Measurements from ENCODE around the gene TIFAB. TPM values are rescaled to one million over a fixed set of nuclear protein-coding genes. Genes with fewer than 3 reads are reported as not detected.

Gene TIFAB
- total RNA-seq, 1 donor from 2014 or later = not detected

- ATAC-seq = peak; percentile 73
- peak; percentile 62 for DNase-seq (ENCODE audit: low spot score)
These were observed 30.3 kb upstream of the TIFAB start for GRCh38 chr5:135482381-135482933.

DNA sequence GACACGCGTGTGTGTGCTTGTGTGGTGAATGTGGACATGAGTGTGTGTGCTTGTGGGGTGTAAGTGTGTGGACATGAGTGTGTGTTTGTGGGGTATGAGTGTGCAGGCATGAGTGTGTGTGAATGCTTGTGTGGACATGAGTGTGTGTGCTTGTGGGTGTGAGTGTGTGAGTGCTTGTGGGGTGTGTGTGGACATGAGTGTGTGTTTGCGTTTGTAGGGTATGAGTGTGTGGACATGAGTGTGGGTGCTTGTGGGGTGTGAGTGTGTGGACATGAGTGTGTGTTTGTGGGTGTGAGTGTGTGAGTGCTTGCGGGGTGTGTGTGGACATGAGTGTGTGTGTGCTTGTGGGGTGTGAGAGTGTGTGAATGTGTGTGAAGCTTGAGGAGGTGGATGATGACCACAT lies 29.8 kb upstream of the TIFAB start:
- DNase-seq (ENCODE audit: low spot score) (no peak), ATAC-seq (no peak)

GRCh38 chr5:135481387-135481786 lies 29.2 kb upstream of the TIFAB start:
- peak; percentile 31 for ATAC-seq

GRCh38 chr5:135480511-135480910 lies 28.4 kb upstream of the TIFAB start:
- DNase-seq (ENCODE audit: low spot score) (no peak), ATAC-seq (no peak)

More at GRCh38 chr5:135481387-135481786, 29.2 kb upstream of the TIFAB start:
- no peak for DNase-seq (ENCODE audit: low spot score)

GRCh38 chr5:135478938-135479337 lies 26.8 kb upstream of the TIFAB start:
- no peak for DNase-seq (ENCODE audit: low spot score)

DNA sequence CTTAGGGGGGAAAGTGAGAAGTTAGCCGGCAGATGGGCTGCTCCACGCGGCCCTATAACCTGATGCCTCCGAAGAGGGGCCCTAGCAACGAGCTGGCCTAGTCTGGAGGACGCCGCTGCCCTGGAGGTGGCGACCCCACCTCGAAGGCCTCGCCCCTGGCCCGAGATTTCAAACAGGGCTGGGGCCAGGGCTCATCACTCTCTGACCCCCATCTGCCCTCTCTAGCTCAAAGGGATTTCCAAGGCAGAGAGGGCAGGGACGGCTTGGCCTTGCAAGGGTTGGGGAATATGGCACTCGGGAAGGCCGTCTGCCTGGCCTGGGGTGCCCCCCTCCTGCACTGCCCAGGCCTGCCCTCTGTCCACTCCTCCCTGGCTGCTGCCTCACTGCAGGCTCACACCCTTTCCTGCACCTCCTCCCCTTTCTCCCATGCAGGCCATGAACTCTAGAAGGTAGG lies 25.5 kb upstream of the TIFAB start:
- no peak for DNase-seq (ENCODE audit: low spot score)
- ATAC-seq = no peak

More at GRCh38 chr5:135478938-135479337, 26.8 kb upstream of the TIFAB start:
- ATAC-seq = no peak

GRCh38 chr5:135476615-135477581 lies 24.7 kb upstream of the TIFAB start:
- ATAC-seq = no peak
- no peak for DNase-seq (ENCODE audit: low spot score)

DNA sequence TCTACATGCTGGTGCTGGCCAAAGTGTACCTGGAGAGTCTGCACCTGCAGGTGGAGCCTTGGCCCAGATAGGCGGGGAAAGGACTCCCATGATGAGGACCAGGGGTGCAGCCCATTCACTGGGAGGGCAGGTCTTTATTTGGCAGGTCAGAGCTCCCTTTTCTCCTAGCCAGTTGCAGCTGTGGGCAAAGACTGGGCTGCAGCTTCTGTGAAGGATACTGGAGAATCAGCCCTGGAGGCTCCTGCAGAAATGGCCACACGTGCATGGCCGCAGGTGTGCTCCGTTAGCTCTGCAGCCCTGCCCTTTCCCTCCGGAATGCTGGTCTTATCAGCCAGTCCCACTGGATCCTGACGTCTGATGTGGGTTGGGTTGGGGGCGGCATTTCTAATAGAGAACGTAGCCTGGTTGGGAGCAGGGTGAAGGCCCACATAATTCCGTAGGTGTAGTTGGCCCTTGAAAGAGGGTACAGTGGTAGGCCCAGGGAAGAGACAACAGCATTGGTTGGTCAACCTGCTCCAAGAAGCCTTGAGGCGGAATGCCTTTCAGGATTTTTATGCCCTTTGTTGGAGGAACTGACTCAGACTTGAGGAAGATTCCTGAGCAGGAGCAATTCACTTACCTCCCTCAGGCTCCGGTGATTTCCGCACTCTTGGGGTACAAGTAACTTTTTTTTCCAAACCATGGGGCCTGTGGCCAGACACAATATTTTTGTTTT lies 22.0 kb upstream of the TIFAB start:
- ATAC-seq = no peak

DNA sequence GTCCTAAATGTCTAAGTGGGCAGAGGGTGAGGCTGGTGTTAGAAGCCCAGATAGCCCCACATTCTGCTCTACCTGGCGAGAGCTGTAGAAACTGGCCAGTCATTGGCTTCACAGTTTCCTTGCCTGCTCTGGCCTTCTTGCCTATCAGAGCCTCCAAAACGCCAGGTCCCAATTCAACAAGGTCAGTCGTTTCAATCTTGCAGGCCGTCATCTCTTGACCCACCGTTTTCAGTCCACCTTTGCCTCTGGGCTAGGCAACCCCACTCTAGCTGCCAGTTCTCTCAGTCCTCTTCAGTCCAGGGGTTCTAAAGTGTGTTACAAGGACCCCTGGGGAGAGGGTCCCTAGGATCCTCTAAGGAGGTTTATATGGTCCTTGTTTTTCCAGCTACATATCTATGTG lies 20.0 kb upstream of the TIFAB start:
- ATAC-seq = no peak
- DNase-seq (ENCODE audit: low spot score) = no peak

More for the DNA sequence above, 22.0 kb upstream of the TIFAB start:
- DNase-seq (ENCODE audit: low spot score) = no peak

DNA sequence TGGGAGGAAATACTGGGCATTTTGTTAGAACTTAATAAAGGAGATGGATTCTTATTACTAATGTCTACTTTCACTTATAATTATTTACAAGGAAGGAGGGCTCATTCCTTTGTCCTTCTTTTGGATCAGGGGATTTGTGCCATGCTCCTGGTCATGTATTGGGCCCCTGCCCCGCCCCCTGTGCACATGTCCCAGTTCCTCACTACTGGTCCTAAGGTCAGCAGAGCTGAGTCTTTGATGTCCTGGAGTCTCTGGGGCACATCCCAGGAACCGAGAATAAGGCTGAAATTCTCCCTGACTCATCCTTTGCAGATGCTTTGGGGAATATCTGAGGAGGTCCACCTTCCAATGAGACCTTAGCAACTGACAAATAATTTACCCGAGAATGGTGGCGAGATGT lies 19.6 kb upstream of the TIFAB start:
- DNase-seq (ENCODE audit: low spot score) (no peak), ATAC-seq (no peak)

GRCh38 chr5:135469911-135470310 lies 17.8 kb upstream of the TIFAB start:
- DNase-seq (ENCODE audit: low spot score) (no peak), ATAC-seq (no peak)

GRCh38 chr5:135468541-135468940 lies 16.4 kb upstream of the TIFAB start:
- no peak for DNase-seq (ENCODE audit: low spot score)
- ATAC-seq = no peak

GRCh38 chr5:135467871-135468485 lies 15.8 kb upstream of the TIFAB start:
- ATAC-seq (no peak), DNase-seq (ENCODE audit: low spot score) (no peak)

DNA sequence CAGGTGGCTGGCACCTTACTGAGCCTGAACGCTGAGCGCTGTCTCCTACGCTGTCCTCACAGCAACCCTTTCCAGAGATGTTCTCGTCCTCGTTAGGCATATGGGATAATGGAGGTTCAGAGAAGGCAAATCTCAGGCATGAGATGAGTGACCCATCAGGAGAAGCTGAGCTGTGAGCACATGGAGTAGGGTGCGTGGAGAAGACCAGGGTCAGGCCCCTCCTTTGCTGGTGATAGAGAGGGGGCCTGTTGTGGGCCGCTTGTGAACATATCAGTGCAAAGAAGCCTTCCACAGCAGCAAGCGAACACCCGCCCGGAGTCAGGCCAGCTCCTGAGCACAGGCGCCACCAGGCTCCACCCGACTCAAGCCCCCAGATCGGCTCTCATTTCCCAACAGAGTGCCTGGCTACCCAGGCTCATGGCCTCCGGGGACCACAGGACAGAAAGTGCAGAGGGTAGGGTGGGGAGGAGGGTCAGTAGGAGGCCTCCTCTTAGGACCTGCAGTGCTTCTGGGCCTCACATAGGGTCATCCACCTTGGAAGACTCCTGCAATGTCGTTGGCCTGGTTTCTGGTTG lies 15.0 kb upstream of the TIFAB start:
- DNase-seq (ENCODE audit: low spot score) (no peak), ATAC-seq (no peak)

GRCh38 chr5:135466178-135467050 lies 14.3 kb upstream of the TIFAB start:
- ATAC-seq (peak; percentile 98), DNase-seq (ENCODE audit: low spot score) (peak; percentile 72)

DNA sequence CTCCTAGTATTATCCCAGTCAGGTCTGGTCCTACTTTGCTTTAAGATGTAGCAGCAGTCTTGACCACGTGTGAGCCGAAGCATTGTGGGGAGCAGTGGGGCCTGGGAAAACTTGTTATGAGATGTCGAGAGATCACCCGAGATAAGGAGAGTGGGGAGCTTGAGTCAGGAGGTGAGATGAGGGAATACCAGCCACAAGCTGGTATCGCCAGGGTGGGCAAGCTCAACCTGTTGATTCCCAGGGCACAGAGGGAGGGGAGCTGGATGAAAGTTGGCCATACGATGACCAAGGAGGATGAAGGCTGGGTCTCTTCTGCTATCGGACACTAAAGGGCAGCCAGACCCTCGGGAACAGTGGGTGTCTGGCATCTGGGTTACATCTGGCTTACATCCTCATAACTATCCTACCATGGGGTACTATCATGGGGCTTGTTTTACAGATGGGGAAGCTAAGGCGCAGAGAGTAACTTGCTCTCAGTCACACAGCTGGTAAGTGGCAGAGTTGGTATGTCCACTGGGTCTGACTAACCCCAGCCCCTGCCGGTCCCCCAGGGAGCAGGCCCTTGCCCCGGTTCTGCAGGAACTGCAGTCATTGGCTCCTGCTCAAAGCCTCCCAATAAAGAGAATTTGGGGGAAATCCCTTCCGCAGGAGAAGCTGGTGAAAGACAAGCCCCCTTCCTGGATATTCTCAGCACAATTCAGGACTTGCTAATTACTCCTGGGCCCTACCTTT lies 13.4 kb upstream of the TIFAB start:
- ATAC-seq (no peak), DNase-seq (ENCODE audit: low spot score) (no peak)

DNA sequence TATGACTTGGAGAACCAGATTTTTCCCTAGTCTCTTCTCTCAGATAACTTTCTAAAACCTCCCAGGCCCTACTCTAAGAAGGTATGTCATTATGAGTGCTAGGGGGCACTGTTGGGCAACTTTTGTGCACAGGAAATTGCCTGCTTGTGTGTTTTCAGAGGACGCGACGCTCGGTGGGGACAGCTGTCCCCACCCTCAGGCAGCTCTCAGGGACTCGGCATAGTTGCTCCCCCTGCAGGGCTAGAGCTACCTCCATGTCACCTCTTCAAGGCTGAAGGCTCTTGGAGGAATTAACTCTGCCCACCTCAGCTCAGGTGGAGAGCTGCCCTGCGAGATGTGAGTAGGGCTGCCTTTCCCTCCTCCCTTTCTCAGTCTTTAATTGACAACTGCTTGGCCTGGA lies 10.2 kb upstream of the TIFAB start:
- DNase-seq (ENCODE audit: low spot score) (no peak), ATAC-seq (peak; percentile 39)

DNA sequence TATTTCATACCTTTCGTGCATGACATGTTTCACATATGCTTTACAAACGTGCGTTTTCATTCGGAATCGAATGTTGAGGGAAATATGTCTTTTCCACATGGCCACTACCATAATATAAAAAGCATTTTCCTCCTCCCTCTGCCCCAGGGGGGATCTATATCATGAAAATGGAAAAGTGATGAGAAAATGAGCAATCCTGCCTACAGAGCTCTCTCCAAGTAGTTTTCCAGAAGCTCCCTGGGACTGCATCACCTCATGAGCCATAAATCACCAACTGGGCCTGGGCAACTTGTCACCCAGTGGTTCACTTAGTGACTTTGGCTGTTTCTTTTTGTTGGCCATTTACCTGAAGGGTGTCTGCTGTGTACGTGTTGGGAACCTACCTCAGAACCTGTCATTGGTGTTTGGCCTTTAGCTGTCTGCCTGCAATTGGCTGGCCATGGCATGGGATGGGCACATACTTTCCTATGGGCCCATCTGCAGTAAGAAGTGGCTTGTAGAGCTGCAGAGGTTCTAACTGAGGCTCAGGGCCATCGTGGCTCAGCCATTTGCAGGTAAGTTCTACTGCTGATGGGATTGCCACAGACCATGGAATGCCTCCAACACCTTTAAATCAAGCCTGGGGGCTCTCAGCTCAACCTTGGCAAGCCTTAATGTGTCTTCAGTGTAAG lies 9.5 kb upstream of the TIFAB start:
- no peak for ATAC-seq
- DNase-seq (ENCODE audit: low spot score) = no peak
